Measurements from ENCODE around the gene HIGD1C. TPM values are rescaled to one million over a fixed set of nuclear protein-coding genes. Genes with fewer than 3 reads are reported as not detected.

HIGD1C gene
- total RNA-seq, 2 donors from 2014 or later = not detected

DNA sequence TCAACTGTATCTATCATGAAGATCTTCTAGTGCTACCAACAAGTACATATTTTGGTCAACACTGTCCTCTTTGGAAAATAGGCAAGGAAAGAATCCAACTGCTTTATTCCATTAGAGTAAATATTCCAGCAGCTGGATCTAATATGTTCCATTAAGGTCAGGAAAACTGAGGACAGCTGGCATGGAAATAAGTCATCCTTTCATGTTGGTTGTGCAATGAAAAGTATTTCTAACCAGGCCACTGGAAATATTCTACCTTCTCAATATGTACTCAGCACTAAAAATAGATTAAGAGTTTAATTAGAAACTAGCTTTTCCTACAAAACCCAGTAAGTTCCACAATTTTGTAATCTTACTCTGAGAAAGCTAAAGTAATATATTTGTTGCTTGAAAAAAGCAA lies 19.6 kb downstream of the HIGD1C start:
- no peak for DNase-seq
- ATAC-seq = no peak
- intact Hi-C loops (cut with DNase I) = no loop called here

DNA sequence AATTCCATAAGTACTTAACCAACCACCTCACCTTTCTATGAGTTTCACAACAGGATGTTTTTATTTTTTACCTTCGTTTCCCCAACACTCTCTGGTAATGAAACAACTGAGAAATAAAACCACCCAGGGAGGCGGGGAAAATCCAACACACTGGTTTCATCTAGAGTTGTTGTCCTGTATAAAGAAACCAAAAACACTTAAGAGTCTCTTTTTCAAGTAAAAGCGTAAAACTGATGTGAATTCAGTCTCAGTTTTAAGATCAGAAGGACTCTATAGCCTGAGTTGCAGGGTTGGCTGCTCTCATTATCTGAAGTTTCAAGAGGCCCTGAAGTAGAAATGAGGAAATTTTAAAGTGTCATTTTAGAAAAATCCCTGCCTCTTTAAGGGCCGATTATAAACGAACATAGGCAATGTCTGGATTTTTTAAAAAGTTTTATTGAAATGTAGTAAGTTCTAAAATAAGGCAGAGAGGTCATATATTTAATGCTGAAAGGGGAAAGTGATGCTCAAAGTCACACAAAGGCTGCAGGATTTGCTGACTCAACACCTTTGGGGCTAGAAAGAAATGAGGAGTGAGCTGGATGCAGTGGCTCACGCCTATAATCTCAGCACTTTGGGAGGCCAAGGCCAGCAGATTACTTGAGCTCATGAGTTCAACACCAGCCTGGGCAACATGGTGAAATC lies 27.2 kb downstream of the HIGD1C start:
- no peak for DNase-seq
- intact Hi-C loops (cut with DNase I) = no loop called here
- ATAC-seq = no peak

- ATAC-seq (no peak), DNase-seq (no peak)
- intact Hi-C loops (cut with DNase I) = no loop called here
These were observed 28.2 kb downstream of the HIGD1C start for GRCh38 chr12:50980545-50980944.

DNA sequence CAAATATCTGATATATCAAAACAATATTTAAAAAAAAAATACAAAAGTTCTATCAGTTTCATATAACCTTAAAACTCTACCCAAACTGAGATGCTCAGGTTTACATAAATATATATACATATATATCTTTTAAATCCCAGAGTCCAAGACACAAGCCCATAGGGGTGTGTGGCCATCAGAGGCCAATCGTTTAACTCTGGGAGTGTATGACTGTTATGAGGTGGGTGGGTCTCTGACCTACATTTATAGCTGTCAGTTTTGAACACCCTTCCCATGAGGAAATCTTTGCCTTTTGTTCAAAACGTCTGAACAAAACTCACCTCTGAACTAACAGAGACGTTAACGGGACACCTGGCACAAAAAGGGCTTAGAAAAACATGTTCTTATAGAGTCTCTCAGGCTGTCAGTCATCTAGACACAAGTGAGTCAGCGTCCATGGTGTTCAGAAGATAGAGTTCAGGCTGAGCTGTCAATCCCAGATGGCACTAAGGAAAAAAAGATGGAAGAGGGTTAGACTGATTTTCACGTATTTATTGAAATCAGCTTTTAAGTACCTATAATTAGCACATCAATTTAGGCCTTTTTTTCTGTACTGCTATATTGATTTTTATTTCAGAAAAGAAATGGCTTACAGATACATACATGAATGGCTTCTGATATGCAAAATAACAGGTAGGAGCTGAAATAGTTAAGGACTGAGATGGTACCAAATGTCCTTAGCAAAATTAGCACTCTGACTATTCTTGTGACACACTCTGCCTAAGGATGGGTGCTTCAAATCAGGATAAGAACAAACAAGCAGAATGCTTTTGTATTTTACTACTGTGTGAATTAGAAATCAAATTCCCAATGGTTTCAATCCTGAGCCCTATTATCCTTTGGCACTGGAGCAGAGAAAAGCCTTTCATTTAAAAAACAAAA lies 29.2 kb downstream of the HIGD1C start:
- DNase-seq (no peak), ATAC-seq (no peak)

GRCh38 chr12:50984586-50985298 lies 32.4 kb downstream of the HIGD1C start:
- DNase-seq (no peak), ATAC-seq (peak in 1 of 2 donors; percentile 30)
- intact Hi-C loops (cut with DNase I) = loop anchor here (2.0 to 5.0 kb wide), 2 partner anchors 60 to 157 kb away; a partner anchor contains a TSS

More for the DNA sequence above, 29.2 kb downstream of the HIGD1C start:
- intact Hi-C loops (cut with DNase I) = no loop called here

DNA sequence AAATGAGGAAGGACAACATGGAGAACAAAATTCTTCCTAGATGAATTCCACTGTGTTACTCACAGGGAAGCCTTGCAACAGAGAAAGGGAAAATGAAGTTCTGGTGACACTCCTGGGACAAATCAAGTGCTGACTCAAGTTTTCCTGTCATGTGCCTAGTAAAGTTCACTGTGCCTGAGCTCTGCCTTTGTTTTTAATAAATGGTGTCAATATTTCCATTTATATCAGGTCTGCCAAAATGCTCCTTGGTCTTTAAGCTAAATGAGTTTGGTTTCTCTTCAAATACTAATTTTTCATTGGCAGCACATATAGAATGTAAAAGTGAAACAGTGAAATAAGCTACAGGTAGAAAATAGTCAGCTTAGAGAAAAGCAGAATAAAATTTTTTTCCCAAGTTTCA lies 33.0 kb downstream of the HIGD1C start:
- no peak for DNase-seq
- intact Hi-C loops (cut with DNase I) = loop anchor here (2.0 to 5.0 kb wide), 2 partner anchors 61 to 158 kb away; a partner anchor contains a TSS
- ATAC-seq = peak; percentile 80 to 90

DNA sequence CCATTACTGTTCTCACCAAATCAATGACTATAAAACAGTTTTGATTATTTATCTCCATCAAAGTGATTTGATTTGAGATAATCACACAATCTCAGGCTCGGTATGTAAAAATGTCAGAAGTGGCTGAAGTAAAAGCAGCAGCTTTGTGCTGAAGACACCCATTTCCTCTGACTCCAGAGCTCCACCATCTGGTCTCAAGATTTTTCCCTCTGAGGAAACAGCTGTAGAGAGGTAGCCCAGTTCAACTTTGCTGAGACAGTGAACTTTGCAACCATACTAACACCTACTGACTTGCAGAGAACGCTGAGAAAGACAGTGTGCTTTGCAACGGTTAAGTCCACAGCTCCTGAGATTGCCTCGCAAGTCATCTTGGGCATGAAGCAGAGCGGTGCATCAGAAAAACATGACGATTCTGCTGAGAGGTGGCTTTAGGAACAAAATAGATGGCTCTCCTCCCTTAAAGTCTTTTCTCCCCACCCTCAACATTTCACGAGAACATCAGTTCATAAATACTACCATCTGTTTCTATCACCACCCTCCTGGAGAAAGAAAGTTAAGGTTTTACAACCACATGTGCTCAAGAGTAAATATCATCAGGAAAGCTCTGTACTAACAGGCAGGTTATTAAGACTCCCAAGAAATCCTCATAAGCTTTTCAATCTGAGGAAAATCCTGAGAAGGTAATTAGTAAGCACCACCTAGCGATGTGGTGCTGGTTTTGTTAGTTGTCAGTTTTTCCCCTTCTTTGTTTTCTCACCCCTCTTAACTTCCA lies 34.8 kb downstream of the HIGD1C start:
- DNase-seq = no peak
- intact Hi-C loops (cut with DNase I) = loop anchor here (2.0 to 5.0 kb wide), 2 partner anchors 160 to 162 kb away; no protein-coding TSS in a partner anchor
- ATAC-seq = peak; percentile 65 to 76

DNA sequence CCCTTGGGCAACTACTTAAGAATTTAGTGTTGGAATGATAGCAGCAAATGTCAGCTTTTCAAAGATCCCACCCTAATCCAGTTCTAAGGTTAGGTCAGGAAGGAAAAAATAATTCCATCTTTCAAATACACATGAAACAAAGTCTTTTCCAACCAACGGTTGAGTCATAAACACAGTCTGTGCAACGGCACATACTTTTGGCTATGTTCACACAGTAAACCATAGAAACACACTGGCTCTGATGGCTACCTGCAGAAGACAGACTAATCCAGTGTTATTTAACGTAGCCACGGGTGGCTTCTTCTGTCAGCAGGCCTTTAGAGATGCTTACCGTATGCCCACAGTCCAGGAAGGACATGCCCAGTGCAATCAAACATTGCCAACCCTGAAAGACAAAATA lies 35.7 kb downstream of the HIGD1C start:
- intact Hi-C loops (cut with DNase I) = loop anchor here in 1 of 2 donors (5.0 kb wide), 1 partner anchor 161 kb away; no protein-coding TSS in a partner anchor
- no peak for ATAC-seq
- DNase-seq = no peak

GRCh38 chr12:50988871-50989270 lies 36.5 kb downstream of the HIGD1C start:
- no peak for ATAC-seq
- intact Hi-C loops (cut with DNase I) = loop anchor here in 1 of 2 donors (5.0 kb wide), 1 partner anchor 162 kb away; no protein-coding TSS in a partner anchor
- DNase-seq = no peak

- ATAC-seq = no peak
- intact Hi-C loops (cut with DNase I) = no loop called here
- DNase-seq = no peak
These were observed 37.9 kb downstream of the HIGD1C start for GRCh38 chr12:50990147-50990727.

GRCh38 chr12:50990791-50991190 lies 38.4 kb downstream of the HIGD1C start:
- intact Hi-C loops (cut with DNase I) = no loop called here
- no peak for ATAC-seq
- no peak for DNase-seq

GRCh38 chr12:50991291-50991690 lies 38.9 kb downstream of the HIGD1C start:
- DNase-seq = no peak
- no peak for ATAC-seq
- intact Hi-C loops (cut with DNase I) = no loop called here

DNA sequence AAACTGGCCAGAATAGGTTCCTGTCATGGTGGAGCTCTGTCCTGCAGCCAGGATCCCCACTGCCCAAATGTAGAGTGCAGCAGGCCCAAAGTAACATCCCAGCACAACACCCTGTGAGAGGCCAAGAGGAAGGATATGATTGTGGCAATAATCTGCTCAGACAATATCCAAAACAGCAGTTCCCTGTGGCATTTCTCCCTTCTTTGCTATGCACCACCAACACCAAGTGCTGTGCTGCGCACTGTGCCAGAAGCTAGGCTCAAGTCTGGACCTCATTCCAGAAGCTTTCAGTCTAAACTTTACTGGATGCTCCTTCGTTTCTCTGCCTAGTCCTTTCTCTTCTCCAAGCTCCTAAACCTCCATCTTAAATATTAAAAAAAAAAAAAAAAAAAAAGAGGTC lies 40.5 kb downstream of the HIGD1C start:
- ATAC-seq (peak in 1 of 2 donors; percentile 22), DNase-seq (peak; percentile 46)
- intact Hi-C loops (cut with DNase I) = no loop called here

GRCh38 chr12:50999093-50999492 lies 46.7 kb downstream of the HIGD1C start:
- ATAC-seq (peak in 1 of 2 donors; percentile 31), DNase-seq (no peak)
- intact Hi-C loops (cut with DNase I) = no loop called here

GRCh38 chr12:51000245-51000644 lies 47.9 kb downstream of the HIGD1C start:
- ATAC-seq (no peak), DNase-seq (no peak)
- intact Hi-C loops (cut with DNase I) = no loop called here

DNA sequence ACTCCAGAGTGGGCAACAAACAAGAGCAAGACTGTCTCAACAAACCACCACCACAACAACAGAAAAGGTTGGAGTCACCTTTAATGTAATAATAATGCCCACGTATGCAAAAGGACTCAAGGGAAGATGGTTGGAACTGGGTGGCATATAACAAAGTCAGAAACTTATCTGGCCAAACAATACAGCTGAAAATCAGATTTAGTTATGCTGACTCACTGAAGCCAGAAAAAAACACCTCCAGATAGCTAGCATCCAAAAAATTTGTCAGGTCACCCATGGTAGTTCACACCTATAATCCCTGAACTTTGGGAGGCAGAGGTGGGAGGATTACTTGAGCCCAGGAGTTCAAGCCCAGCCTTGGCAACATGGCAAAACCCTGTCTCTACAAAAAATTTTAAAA lies 49.5 kb downstream of the HIGD1C start:
- ATAC-seq = no peak
- intact Hi-C loops (cut with DNase I) = no loop called here
- DNase-seq = no peak

GRCh38 chr12:51004504-51004903 lies 52.2 kb downstream of the HIGD1C start:
- no peak for ATAC-seq
- DNase-seq = no peak
- intact Hi-C loops (cut with DNase I) = no loop called here

GRCh38 chr12:51005030-51005429 lies 52.7 kb downstream of the HIGD1C start:
- intact Hi-C loops (cut with DNase I) = no loop called here
- no peak for ATAC-seq
- DNase-seq = no peak
